KG1 (cell line): ENCODE measurements around the gene FBXO21.

Source experiments
- DNase-seq: peaks from one replicate; lab custom pipeline; 2025; lab: John Stamatoyannopoulos, UW

FBXO21 gene

DNA sequence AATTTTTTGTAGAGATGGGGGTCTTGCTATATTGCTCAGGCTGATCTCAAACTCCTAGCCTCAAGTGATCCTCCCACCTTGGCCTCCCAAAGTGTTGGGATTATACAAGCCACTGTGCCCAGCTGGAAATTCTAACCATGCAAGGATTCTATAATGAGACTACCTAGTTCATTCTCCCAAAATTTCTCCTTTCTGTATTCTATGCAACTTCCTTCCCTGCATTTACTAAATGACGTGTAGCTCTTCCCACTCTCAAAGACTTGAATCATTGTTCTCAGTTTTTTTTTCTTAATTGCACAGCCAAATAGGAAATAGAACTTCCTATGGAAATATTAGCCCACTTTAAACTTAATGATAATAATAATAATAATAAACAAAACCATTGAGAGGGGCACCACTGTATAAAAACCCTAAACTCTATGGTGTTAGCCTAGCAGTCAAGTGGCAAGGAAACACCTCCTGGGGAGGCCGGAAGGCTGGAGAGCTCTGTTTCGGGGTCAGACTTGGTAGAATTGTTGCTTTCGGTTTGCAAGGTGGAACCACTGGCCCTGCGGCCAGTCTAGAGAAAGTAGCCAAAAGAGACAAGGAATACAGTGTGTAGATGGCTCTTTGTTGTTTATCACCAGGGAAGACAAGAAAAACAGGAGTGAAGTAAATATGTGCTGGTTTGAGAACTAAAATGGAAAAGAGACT lies 51.1 kb downstream of the FBXO21 start:
- DNase-seq, result no peak

- DNase-seq, result no peak
Measured at GRCh38 chr12:117134721-117135120, 55.5 kb downstream of the FBXO21 start.

DNA sequence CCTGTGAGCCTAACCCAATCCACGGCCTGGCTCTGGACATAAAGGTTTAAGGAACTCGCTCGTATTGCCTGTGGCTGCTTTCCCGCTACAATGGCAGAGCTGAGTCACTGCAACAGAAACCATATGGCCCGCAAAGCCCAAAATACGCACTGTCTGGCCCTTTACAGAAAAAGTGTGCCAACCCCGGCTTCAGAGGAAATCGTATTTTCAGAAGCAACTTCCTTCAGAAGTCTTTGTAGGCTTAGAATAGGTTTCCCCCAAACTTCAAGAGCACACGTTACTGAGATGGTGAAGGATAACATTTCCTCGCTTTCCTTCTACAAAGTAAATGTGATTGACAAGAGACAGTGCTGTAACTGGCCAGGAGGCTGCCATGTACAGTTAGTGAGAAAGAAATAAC lies 56.2 kb downstream of the FBXO21 start:
- peak; percentile 66 for DNase-seq

DNA sequence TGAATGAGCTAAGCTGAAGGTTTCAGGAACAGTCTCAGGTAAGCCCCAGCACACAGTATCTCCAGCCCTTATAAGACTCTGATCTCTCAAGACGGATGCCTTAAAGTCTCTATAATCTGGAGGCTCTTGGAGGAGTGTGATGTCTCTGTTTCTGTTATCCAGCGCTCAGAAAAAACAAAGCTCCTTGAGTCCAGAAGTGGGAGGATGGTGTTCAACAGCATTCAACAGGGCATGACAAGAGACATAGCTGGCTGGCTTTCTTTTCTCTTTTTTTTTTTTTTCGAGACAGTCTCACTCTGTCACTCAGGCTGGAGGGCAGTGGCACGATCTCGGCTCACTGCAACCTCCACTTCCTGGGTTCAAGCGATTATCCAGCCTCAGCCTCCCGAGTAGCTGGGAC lies 59.5 kb downstream of the FBXO21 start:
- DNase-seq, result no peak

DNA sequence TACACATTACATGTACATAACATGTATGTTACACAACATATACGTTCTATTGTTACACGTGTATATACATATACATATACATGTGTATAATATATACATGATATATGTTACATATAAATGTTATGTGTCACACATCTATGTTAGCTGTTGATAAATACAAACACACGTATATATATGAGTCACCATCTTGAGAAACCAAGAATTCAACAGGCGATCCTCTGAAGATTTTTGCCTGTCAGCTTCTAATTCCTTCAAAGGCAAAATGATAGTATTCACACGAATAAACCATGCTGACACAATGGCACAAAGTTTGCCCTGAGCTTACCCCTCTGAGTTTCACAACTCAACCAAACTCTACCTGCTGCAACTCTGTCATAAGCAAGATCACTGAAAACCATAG lies 60.9 kb downstream of the FBXO21 start:
- no peak for DNase-seq

DNA sequence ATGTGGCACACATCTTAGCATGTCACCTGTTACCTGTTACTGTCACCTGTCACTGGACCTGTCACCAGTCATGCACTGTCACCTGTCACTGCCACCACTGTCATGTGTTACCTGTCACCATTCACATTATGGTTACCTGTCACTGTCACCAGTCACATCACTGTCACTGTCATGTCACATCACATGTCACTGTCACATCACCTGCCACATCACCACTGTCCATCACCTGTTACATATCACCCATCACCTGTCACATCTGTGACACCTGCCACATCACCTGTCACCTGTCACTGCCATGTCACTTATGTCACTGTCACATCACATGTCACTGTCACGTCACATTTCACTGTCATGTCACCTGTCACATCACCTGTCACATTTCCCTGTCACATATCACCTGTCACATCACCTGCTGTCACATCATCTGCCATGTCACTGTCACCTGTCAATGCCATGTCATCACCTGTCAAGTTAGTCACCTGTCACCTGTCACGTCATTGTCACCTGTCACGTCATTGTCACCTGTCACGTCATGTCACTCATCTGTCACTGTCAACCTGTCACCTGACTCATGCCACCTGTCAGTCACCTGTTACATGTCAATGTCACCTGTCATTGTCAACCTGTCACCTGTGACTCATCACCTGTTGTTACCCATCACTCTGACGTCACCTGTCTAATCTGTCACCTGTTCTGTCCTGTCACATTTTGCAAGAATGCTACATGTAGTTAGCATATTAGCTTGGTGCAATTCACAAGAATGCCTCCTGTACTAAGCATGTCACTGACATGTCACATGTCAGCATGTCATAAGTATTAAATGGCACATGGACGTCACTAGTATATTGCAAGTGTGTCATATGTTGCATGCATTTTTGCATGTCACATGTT lies 62.1 kb downstream of the FBXO21 start:
- no peak for DNase-seq

DNA sequence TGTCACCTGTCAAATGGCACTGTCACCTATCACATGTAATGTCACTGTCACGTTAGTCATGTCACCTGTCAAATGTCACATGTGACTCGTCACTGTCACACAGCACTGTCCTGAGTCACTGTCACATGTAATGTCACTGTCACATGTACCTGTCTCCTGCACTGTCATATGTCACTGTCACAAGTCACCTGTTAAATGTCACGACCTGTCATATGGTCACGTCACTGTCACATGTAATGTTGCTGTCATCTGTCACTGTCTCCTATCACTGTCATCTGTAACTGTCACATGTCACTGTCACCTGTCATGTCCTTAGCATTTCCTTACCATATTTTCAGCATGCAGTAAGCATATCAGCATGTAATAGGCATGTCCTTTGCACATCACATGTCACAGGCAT lies 63.9 kb downstream of the FBXO21 start:
- DNase-seq, result no peak

DNA sequence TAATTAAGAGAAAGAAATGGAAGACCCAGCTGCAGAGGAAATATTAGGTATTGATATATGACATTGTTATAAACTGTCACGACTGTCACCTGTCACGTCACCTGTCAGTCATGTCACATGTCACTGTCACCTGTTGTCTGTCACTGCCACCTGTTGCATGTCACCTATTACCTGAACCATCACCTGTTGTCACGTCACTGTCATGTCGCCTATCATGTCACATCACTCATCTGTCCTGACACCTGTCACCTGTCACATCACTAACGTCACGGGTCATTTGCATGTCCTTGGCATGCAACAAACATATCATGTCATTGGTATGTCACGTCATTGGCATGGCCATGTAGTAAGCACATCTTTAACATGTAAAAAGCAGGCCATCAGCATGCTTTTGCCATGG lies 64.5 kb downstream of the FBXO21 start:
- no peak for DNase-seq

DNA sequence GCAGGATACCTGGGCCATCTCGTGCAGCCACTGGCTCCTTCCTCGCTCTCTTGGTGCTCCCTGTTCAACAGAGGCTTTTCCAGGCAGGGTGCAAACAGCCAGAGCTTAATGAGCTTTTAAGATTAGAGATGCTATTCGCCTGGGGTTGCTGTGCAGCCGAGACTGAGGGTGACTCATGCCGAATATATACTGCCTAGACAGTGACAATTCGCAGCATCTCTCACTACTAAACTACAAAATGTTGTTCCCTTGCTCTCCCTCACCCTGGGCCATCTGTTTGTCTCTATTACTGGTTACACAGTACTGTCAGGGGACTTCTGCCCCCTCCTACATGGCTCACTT lies 65.0 kb downstream of the FBXO21 start:
- DNase-seq, result no peak

GRCh38 chr12:117124421-117125271 lies 65.6 kb downstream of the FBXO21 start:
- no peak for DNase-seq

DNA sequence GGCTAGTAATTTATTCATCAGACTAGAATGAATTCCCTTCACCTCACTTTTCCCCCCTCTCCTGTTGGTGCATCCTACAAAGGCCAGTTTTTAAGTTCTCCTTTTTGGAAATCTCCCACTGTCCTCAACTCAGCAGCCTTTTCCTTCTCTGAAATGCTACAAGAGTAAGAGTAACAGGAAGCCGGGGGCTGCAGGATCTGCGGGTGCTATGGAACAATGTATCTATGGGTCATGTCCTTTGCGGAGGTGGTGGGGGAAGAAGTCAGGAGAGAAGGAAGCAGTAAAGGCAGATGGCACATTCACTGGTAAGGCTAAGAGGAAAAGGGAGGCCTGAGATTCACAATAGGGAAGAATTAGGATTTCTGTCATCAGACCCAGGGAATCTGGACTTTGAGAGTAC lies 68.8 kb downstream of the FBXO21 start:
- no peak for DNase-seq

DNA sequence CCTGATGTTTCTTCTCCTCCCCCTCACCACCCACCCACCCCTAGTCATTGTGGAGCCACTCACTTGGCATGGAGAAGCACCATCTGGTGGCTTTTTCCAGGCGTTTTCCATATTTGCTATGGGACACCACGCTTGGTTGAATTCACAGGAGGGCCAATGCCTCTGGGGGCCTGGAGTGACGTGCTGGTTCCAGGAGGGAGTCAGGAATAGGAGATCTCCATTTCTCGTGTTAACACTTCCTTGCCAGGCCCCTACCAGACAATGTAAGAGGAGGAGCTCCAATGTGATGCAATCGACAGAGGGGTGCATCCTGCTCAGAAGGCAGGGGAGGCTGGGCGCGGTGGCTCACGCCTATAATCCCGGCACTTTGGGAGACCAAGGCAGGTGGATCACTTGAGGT lies 69.5 kb downstream of the FBXO21 start:
- DNase-seq, result no peak

GRCh38 chr12:117119592-117120198 lies 70.6 kb downstream of the FBXO21 start:
- DNase-seq, result peak; percentile 51

- no peak for DNase-seq
Measured at GRCh38 chr12:117118838-117119591, 71.3 kb downstream of the FBXO21 start.

DNA sequence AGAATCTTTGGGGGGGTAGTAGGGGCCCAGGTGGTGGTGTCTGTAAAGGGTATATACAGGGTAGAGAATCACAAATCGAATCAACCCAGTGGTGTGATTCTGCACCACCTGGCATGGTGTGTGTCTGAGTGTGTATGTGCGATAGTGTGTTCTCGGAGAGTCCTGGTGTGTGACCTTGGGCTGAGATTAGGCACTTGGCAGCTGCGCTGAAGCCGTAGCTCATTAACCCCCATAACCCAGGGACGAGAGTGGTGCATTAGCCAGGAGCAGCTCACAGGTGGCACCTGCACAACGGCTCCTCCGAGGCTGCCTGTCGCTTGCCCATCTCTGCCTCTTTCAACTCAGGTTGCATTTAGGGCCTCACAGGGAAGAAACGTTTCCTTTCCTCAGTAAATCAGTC lies 75.5 kb downstream of the FBXO21 start:
- DNase-seq, result no peak

DNA sequence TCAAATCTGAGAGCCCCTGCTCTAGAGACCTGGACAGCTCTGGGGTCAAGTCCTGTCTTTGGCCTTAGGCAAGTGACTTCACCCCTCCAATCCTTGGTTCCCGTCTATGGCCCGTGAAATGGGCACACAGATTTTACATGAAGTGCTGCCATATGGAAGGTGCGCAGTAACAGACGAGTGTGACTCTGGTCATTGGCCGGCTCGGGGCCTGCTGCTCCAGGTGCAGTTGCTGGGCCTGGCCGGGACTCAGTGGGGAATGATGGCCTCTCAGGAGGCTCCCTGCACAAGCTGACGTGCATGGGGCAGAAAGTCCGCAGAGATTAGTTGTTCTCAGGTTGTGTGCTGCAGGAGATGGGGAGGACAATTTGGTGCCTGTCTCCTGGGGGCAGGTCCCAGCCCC lies 77.0 kb downstream of the FBXO21 start:
- DNase-seq, result no peak

GRCh38 chr12:117111821-117112595 lies 78.3 kb downstream of the FBXO21 start:
- DNase-seq, result no peak

- DNase-seq, result no peak
Measured at GRCh38 chr12:117111386-117111785, 78.9 kb downstream of the FBXO21 start.

GRCh38 chr12:117109943-117110635 lies 80.2 kb downstream of the FBXO21 start:
- no peak for DNase-seq

GRCh38 chr12:117105902-117106301 lies 84.4 kb downstream of the FBXO21 start:
- DNase-seq, result no peak
